Stimulated activated CD4-positive, alpha-beta T cell treated with anti-CD3 and anti-CD28 coated beads, Interleukin-1b, Interleukin-23, amount 100 ng/mL, for 48 hours (primary cell): ENCODE results near the gene DOCK4.

Experiments
- DNase-seq: peaks from one replicate; pipeline ENCODE4 v3.0.0-alpha.2; 2020

The DOCK4 gene

DNA sequence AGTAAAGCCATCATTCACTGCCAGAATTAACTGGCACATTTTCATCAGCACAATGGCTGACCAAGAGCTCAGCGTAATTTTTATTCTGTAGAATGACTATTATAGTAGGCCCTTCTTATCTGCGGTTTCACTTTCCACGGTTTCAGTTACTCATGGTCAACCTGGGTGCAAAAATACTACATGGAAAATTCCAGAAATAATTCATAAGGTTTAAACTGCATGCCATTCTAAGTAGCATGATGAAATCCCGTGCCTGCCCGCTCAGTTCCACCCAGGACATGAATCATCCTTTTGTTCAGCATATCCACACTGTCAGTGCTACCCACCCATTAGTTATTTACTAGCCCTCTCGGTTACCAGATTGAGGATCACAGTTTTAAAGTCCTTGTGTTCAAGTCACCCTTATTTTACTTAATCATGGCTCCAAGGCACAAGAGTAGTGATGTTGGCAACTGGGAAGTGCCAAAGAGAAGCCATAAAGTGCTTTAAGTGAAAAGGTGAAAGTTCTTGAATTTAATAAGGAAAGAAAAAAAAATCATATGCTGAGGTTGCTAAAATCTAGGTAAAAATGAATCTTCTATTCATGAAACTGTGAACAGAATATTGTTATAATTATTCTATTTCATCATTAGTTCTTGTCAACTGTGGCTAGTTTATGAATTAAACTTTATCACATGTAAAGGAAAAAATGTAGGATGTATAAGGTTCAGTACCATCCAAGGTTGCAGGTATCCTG, 204.9 kb downstream of the DOCK4 start:
- no peak for DNase-seq

DNA sequence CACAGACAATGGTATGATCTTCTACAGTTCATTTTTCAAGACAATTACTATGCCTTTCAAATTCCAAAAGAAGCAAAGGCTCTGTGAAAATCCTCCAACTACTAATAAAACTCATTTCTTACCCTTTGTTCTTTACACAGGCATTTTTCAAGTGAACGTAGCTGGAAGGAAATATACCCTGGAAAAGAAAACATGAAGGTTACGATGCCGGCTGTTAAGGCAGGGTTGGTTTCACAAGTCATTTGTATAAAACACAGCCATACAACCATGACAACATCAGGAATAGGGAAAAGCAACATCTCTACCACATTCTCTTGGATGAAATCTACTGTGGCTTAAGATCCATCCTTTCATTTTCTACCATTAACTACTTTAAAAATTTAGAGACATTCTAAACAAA, 207.9 kb downstream of the DOCK4 start:
- no peak for DNase-seq

DNA sequence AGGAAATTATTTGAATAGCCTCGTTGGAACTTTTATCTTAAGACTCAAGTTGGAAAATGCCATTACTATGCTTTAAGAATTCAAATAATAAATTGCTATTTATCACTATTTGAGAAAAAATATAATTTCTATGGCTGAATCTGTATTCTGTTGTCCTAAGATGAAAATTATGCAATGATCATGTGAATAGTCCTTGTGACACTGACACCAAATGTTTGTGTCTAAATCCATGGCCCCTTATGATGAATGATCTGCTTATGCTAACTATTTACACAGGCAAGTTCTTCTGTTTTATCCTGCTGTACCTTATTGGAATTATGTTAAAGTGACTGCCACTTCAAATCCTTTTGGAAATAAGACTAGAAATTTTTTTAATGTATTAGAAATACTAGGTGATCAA, 208.7 kb downstream of the DOCK4 start:
- no peak for DNase-seq

DNA sequence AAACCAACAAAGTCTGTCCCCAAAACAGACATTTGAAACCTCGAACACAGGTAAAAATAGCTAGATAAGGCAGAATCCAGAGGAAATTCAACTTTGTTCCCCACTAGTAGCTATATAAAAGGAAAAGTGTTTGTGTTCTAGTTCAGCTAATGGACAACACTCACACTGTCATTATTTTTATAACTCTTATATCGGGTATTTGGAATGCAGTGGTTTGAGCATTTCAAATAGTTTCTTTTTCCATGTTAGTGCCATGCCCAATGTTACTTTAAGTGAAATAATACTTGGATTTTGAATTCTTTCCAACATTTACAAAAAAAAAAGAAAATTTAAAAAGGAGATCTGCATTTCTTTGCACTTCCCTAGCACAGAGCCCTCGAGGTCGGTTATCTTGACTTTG, 213.6 kb downstream of the DOCK4 start:
- no peak for DNase-seq

DNA sequence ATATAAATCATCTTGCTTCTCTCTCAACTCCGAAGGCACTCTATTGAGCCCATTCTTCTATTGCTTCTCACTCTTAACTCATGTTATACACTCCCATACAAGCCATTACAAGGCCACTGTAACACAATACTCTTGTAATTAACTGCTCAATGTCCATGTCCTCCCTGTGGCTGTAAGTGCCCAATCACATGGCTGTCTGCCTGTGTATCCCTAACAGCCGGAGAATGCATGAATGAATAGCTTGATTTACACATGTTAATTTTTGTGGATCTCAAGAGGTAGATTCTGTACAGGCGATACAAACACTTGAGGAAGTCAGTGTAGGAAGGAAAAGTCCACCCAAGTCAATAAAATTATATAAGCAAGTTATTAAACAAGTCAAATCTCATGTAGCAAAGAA, 215.6 kb downstream of the DOCK4 start:
- no peak for DNase-seq

DNA sequence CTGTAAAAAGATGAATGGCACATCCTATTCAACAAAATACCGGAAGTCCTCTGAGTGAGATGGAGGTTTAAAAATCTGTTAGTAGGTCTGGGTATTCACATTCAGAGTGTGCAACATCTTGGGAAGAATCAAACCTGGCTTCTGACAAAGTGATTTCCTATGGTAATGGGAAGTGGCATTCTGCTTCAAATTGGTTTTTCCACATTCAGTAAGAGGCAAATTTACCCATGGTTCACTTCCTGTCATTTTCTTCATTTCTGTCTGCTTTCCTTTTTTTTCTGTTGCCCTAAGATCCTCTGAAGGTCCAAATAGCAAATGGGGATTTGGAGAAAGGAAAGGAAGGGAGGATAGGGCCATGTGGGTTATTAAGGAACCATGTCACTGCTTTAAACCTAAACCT, 218.3 kb downstream of the DOCK4 start:
- no peak for DNase-seq

DNA sequence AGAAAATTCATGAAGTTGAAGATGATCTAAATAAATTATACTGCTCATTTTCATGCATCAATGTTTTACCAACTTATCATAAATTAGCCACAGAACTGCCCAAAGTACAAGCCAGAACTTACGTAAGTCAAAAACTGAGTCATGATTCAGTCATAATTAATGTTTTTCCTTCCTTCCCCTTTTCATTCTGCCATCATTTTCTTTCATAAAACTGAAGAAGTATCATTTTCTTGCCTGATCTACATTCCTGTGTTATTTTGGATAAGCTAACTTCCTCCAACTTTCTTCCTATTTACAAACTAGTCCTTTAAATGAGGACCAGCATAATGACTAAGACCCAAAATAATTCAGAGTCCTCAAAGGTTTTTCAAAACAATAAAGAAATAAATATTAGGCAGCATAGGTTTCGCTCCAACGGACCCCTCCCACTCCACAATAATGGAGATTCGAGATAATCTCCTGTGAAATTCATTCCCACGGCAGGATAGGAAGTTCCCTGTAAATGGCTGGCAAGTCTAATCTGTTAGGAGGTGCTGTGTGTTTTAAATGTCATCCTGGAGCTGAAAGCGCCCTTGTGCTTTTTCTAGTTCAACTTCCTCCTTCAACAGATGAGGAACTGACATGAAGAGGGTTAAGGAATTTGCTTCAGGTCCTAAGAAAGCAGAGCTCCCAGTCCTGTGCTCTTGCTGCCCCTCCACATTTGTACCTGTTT, 218.9 kb downstream of the DOCK4 start:
- DNase-seq = no peak

DNA sequence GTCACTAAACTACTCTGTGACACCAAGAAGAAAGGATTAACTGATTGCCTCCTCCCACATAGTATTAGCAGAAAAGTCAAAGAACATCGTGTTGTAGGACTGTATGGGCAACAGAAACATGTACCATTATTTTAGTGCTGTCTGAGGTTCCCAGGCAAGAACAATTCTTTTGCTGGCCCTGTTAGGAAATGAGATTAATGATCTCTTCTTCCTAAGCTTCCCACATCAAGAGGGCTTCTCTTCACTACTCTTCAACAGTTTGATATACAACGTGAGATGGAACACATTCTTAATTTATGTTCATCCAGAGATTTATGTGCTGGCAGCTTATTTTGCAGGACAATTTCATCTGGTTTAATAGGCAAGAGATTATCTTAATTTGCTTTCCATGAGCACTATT, 219.6 kb downstream of the DOCK4 start:
- DNase-seq = no peak

DNA sequence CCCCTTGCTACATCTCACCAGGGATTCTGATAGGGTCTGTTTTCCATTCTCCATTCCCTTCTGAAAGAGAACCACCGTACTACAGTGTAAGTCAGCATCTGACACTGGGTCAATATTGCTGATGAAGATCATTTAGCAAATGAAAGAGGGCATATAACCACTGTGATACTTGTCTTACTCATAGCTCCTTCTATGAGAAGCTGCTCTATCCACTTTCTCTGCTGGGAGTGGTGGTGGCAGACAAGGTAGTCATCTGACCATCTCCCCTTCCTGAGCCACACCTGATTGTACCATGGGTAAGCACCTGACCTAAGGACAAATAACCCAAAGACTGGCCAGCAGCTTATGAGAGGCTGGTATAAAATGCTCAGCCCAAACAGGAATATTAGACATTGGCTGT, 220.4 kb downstream of the DOCK4 start:
- DNase-seq = no peak

DNA sequence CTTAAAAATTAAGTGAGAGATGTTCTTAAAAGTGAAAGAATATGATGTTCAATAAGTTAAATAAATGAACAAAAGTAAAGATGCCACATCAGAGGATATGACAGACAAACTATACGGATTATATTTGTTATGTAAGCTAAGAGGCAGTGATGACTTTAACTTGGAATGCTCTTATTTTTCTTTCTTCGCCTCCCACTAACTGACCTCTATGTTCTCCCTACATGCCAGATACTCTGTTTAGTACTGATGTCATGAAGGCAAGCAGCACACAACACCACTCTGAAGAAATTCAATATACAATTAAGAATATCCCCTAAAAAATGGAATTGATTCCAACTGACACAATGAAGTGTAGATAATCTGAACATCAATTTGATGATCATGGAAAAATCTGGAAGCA, 223.4 kb downstream of the DOCK4 start:
- DNase-seq = no peak

DNA sequence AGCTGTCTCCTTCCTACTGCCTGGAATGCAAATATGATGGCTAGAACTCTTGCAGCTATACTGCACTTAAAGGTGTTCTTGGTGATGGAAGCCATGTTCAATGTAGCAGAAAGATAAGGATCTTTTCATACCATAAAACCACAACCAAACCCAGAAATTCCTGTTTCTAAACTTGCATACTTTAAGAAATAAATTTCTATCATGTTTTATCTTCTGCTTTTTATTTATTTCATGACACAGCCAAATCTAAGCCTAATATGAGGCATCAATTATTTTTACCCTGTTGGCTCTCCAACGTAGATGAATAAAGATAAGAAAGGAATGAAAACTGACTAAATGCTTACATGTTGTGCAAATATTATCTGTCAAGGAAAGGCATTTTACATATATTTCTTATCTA, 224.1 kb downstream of the DOCK4 start:
- no peak for DNase-seq

DNA sequence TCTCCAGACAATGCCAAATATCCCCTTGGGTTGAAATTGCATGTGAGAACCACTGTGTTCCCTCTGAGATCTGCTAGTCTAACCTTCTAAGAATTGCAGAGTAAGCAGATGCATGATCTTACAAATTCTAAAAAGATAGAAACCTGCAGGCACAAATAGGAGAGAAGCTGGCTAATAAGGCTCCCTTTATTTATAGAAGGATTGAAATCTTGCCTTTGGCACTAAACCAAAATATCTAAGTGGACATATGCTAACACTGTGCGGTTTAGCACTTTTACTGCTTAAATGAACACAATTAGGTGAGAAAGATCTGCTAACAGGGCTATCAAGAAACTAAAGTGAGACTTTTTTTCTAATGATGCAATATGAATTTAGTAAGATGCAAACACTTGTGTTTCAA, 225.5 kb downstream of the DOCK4 start:
- DNase-seq = no peak

DNA sequence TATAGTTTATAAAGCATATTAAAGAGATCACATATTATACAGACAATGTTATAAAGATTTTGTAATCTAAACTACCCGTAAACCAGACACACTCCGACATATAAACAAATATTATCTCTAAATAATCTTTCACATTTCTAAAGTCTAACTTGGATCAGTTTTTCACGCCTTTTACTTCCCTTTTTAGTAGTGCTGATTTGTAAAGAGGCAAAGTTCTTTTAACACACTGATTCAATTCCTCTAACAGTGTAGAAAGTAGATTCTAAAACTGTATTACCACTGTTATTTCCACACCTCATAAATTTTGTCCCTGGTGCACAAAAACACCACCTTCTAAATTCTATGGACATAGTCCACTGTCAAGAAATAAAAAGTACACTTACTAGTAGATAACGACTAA, 230.9 kb downstream of the DOCK4 start:
- no peak for DNase-seq

DNA sequence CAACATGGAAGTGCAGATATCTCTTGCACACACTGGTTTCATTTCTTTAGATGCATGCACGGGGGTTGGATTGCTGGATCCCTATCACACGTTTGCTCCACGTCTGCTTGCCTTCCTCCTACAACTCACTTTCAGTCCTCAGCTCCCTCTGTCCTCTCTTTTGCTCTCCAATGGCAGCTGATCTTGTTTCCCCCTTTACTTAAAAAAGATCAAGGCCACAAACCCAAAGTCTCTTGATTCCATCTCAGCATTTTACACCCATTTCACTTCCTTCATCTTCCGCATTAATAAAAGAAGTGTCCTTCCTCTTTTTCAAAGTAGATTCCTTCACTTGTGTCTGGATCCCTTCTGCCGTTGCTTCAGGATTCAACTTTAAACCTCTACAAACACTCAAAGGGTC, 245.2 kb downstream of the DOCK4 start:
- DNase-seq = no peak

DNA sequence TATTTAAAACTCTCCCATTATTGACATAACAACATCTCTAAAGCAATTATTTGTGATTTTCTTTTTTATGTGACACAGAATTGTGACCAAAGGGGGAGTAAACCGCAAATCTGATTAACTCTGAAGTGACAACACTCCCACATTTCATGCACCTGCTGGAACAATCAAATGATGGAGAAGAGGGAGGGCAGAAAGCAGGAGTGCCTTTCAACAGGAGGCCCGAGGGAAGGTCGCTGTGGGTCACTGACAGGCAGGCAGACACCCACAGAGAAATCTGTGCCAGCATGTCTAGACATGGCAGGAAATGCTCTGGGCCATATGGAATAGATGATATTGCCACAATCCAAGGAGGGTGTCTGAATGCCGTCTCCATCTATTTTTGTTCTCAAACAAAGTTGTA, 247.3 kb downstream of the DOCK4 start:
- no peak for DNase-seq

DNA sequence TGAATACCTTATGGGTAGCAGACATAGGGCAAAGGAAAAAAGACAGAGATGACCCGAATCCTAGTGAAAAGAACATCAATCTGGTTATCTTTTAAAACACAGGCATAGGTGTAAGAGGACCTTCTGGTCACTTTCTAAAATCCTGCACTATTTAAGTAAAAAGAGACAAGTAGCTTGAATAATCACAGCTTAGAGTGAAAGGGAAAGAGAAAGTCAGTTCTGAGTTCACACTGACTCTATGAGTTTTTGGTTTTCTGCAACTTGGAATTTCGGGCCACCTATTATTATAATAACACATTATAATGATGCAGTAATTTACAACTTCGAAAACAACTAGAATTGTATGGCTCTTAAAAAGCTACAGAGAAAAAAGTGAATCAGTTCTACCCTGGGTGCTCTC, 247.8 kb downstream of the DOCK4 start:
- DNase-seq = no peak

DNA sequence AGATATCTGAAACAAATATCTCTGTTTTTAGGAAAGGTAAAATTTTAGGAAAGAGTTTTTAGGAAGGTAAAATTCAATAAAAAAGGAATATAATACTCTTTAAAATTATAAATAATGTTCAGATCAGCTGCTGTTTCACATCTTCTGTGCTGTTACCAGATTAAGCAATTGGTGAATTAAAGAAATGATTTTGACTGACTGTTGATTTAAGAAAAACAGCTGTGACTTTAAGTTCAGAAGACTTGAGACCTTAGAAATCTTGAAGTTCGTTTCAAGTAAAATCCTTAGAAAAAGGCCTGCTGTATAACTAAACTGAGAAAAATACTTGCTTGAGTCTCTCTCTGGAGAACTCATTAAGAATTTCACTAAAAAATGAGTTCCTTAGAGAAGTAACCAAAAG, 250.6 kb downstream of the DOCK4 start:
- no peak for DNase-seq

DNA sequence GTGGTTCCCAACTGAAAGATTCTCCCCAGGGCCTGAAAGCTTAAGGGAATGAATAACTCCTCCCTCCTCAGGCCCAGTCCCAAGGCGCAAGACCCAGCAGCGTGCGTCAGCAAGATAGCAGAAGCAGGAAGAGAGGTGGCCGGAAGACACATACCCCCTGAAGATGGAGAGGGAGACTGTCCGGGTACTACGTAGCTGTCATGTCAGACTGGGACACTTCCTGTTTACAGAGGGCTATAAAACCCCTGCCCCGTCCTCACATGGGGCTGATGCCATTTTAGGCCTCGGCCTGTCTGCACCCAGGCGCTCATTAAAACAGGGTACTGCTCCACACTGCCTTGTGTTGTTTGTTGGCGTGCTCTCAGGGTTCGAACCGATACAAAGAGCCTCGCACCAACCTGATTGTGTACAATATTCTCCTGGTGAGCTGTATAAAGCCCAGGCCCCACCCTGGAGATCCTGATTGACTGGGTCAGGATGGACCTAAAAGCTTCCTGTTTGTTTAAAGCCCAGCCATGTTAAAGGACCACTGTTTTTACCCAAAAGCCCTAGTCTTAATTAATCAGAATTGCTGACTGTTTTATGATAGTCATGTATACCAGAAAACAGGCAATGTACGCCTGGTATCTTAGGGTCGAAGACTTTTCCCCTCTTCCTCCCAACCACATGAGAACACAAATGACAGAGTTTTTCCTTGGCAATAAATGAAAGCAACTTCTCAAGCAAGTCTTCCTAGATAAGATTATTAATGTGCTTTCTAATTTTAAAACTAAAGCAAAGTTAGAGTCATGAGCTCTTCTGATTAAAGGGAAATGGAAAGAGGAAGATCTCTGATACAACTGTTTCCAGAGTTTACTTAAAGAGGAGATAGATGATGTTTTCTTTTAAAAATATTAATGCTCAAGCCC, 251.5 kb downstream of the DOCK4 start:
- no peak for DNase-seq

DNA sequence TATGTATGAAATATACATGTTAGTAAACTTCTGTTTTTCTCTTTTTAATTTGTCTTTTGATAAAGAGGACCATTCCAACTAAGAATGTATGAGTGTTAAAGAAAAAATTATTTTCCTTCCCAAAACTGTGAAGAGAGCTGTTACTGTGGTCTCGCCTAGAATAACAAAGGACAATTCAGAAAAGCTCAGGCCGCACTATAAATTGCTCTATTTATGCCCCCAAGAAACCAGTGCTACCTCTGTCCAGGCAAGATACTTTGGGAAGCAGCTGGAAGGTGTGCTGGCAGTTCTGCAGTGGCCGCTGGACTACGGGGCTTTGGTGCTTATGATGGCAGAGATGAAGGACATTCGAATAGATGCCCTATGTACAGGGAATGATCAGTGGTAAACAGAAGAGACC, 252.1 kb downstream of the DOCK4 start:
- no peak for DNase-seq

DNA sequence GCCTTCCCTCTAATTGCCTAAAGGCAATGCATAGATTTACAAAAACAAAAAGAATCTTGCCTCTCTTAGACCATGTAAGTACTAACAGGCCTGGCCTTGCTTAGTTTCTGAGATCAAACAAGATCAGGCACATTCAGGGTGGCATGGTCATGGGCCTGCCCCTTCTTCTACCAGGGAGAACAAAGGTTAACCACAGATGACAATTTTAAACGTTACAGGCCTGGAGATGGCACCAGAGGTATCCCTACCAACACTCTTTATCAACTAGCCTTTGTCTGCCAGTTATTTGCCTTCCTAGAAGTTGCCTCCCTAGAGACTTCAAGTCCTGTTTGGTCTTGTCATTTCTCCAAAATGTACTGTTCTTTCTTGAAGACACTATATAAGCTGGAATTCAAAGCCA, 252.6 kb downstream of the DOCK4 start:
- DNase-seq = no peak

DNA sequence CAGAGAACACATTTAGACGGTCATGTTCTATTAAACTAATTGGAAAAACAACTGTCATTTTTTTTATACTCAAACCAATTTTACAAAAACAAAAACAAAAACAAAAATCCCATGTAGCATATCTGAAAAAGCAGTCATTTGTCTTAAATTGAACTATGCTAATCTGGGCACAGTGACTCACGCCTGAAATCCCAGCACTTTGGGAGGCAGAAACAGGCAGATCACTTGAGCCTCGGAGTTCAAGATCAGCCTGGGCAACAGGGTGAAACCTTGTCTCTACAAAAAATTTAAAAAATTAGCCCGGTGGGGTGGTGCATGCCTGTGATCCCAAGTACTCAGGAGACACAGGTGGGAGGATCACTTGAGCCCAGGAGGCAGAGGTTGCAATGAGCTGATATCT, 253.4 kb downstream of the DOCK4 start:
- DNase-seq = no peak

DNA sequence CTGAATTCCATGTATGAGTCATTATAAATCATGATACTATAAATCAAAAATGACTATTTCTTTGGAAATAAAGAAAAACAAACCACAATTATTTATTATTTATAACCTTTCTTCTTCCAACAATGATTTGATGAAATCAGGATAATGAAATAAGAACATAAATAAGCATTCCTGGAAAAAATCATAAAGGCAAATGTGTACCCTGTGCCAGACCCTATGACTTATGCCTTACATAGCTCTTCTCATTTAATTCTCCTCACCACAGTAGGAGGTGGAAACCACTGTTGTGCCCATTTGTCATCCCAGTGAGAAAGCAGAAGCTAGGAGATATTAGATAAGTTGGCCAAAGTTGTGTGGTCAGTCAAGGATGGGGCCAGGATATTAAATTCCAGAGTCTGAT, 255.1 kb downstream of the DOCK4 start:
- no peak for DNase-seq

DNA sequence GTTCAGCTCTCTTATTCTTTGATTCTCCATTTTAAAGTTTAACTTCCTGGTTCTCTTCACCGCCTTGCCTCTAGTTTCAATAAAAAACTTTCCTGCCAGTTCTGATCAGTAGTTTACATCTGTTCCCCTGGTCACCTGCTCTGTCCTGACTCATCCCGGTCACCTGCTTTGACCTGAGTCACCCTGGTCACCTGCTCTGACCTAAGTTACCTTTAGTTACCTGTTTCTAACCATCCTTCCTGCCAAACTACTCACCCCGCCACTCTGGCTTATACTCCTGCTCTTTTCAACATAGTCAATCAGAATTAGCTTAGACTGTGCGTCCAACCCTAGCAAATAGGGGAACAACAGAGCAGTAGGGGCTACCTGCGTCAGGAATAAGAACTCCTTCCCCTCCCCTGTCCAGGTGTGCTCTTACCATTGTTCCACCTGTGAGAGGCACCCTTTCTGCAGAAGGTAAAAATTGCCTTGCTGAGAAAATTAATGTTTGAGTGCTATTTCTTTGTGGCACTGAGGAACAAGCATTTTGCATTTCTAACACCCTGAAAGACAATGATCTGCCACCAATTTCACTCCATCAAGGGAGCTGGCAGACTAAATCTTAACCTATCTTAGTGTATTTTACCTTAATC, 263.6 kb downstream of the DOCK4 start:
- no peak for DNase-seq
